ENCODE data around the gene KMT5B.

KMT5B gene

GRCh38 chr11:68165601-68166000 lies 47.5 kb downstream of the KMT5B start:
- Histone ChIP-seq H3K9ac (ENCODE audit: low read depth in 1 of 2, low read length in 2 of 2) (no peak overlapping the region), H3K4me3 (ENCODE audit: low read length in 2 of 2) (no peak overlapping the region), H3K27me3 (ENCODE audit: control insufficient read depth in 2 of 2, insufficient read depth in 2 of 2, low read length in 2 of 2) (no peaks in the 10 kb centered on the region), H3K9me3 (ENCODE audit: control insufficient read depth in 2 of 2, low read length in 2 of 2) (no peaks in the 10 kb centered on the region), H3K36me3 (ENCODE audit: control insufficient read depth in 2 of 2, insufficient read depth in 2 of 2, low read length in 2 of 2) (peaks cover 38 to 66% of the 10 kb centered on the region in 2 donors), H3K27ac (ENCODE audit: low read depth in 2 of 2, low read length in 2 of 2) (no peak overlapping the region), H3K4me1 (ENCODE audit: control insufficient read depth in 2 of 2, insufficient read depth in 2 of 2, low read length in 2 of 2) (no peaks in the 10 kb centered on the region)

- Histone ChIP-seq H3K27me3 (ENCODE audit: control insufficient read depth in 2 of 2, insufficient read depth in 2 of 2, low read length in 2 of 2) (no peaks in the 10 kb centered on the region), H3K4me1 (ENCODE audit: control insufficient read depth in 2 of 2, insufficient read depth in 2 of 2, low read length in 2 of 2) (no peaks in the 10 kb centered on the region), H3K36me3 (ENCODE audit: control insufficient read depth in 2 of 2, insufficient read depth in 2 of 2, low read length in 2 of 2) (peaks cover 26 to 57% of the 10 kb centered on the region in 2 donors), H3K9me3 (ENCODE audit: control insufficient read depth in 2 of 2, low read length in 2 of 2) (no peaks in the 10 kb centered on the region), H3K9ac (ENCODE audit: low read depth in 1 of 2, low read length in 2 of 2) (no peak overlapping the region), H3K27ac (ENCODE audit: low read depth in 2 of 2, low read length in 2 of 2) (no peak overlapping the region), H3K4me3 (ENCODE audit: low read length in 2 of 2) (no peak overlapping the region)
Measured at GRCh38 chr11:68164437-68164836, 48.7 kb downstream of the KMT5B start.

- no peaks in the 10 kb centered on the region for H3K27me3 ChIP-seq (ENCODE audit: control insufficient read depth in 2 of 2, insufficient read depth in 2 of 2, low read length in 2 of 2)
- no peaks in the 10 kb centered on the region for H3K4me1 ChIP-seq (ENCODE audit: control insufficient read depth in 2 of 2, insufficient read depth in 2 of 2, low read length in 2 of 2)
- peaks cover 20 to 50% of the 10 kb centered on the region in 2 donors for H3K36me3 ChIP-seq (ENCODE audit: control insufficient read depth in 2 of 2, insufficient read depth in 2 of 2, low read length in 2 of 2)
- H3K9me3 ChIP-seq (ENCODE audit: control insufficient read depth in 2 of 2, low read length in 2 of 2): no peaks in the 10 kb centered on the region
- no peak overlapping the region for H3K4me3 ChIP-seq (ENCODE audit: low read length in 2 of 2)
- H3K9ac ChIP-seq (ENCODE audit: low read depth in 1 of 2, low read length in 2 of 2): no peak overlapping the region
- no peak overlapping the region for H3K27ac ChIP-seq (ENCODE audit: low read depth in 2 of 2, low read length in 2 of 2)
Measured at GRCh38 chr11:68163691-68164090, 49.4 kb downstream of the KMT5B start.

GRCh38 chr11:68160100-68160695 lies 52.9 kb downstream of the KMT5B start:
- Histone ChIP-seq H3K9me3 (ENCODE audit: control insufficient read depth in 2 of 2, low read length in 2 of 2) (no peaks in the 10 kb centered on the region), H3K4me1 (ENCODE audit: control insufficient read depth in 2 of 2, insufficient read depth in 2 of 2, low read length in 2 of 2) (no peaks in the 10 kb centered on the region), H3K4me3 (ENCODE audit: low read length in 2 of 2) (no peak overlapping the region), H3K27ac (ENCODE audit: low read depth in 2 of 2, low read length in 2 of 2) (no peak overlapping the region), H3K9ac (ENCODE audit: low read depth in 1 of 2, low read length in 2 of 2) (no peak overlapping the region), H3K27me3 (ENCODE audit: control insufficient read depth in 2 of 2, insufficient read depth in 2 of 2, low read length in 2 of 2) (no peaks in the 10 kb centered on the region), H3K36me3 (ENCODE audit: control insufficient read depth in 2 of 2, insufficient read depth in 2 of 2, low read length in 2 of 2) (peaks cover 20 to 39% of the 10 kb centered on the region in 2 donors)

GRCh38 chr11:68159665-68160064 lies 53.4 kb downstream of the KMT5B start:
- no peaks in the 10 kb centered on the region for H3K9me3 ChIP-seq (ENCODE audit: control insufficient read depth in 2 of 2, low read length in 2 of 2)
- no peak overlapping the region for H3K27ac ChIP-seq (ENCODE audit: low read depth in 2 of 2, low read length in 2 of 2)
- H3K27me3 ChIP-seq (ENCODE audit: control insufficient read depth in 2 of 2, insufficient read depth in 2 of 2, low read length in 2 of 2): no peaks in the 10 kb centered on the region
- H3K36me3 ChIP-seq (ENCODE audit: control insufficient read depth in 2 of 2, insufficient read depth in 2 of 2, low read length in 2 of 2): peaks cover 20 to 39% of the 10 kb centered on the region in 2 donors
- no peaks in the 10 kb centered on the region for H3K4me1 ChIP-seq (ENCODE audit: control insufficient read depth in 2 of 2, insufficient read depth in 2 of 2, low read length in 2 of 2)
- H3K4me3 ChIP-seq (ENCODE audit: low read length in 2 of 2): no peak overlapping the region
- no peak overlapping the region for H3K9ac ChIP-seq (ENCODE audit: low read depth in 1 of 2, low read length in 2 of 2)

- Histone ChIP-seq H3K4me1 (ENCODE audit: control insufficient read depth in 2 of 2, insufficient read depth in 2 of 2, low read length in 2 of 2) (peaks cover 0 to 2% of the 10 kb centered on the region in 2 donors), H3K4me3 (ENCODE audit: low read length in 2 of 2) (no peak overlapping the region), H3K9me3 (ENCODE audit: control insufficient read depth in 2 of 2, low read length in 2 of 2) (no peaks in the 10 kb centered on the region), H3K9ac (ENCODE audit: low read depth in 1 of 2, low read length in 2 of 2) (no peak overlapping the region), H3K36me3 (ENCODE audit: control insufficient read depth in 2 of 2, insufficient read depth in 2 of 2, low read length in 2 of 2) (peaks cover 20 to 34% of the 10 kb centered on the region in 2 donors), H3K27me3 (ENCODE audit: control insufficient read depth in 2 of 2, insufficient read depth in 2 of 2, low read length in 2 of 2) (no peaks in the 10 kb centered on the region), H3K27ac (ENCODE audit: low read depth in 2 of 2, low read length in 2 of 2) (no peak overlapping the region)
Measured at GRCh38 chr11:68159161-68159560, 53.9 kb downstream of the KMT5B start.

- Histone ChIP-seq H3K9me3 (ENCODE audit: control insufficient read depth in 2 of 2, low read length in 2 of 2) (no peaks in the 10 kb centered on the region), H3K27me3 (ENCODE audit: control insufficient read depth in 2 of 2, insufficient read depth in 2 of 2, low read length in 2 of 2) (no peaks in the 10 kb centered on the region), H3K9ac (ENCODE audit: low read depth in 1 of 2, low read length in 2 of 2) (no peak overlapping the region), H3K4me1 (ENCODE audit: control insufficient read depth in 2 of 2, insufficient read depth in 2 of 2, low read length in 2 of 2) (peaks cover 0 to 7% of the 10 kb centered on the region in 2 donors), H3K36me3 (ENCODE audit: control insufficient read depth in 2 of 2, insufficient read depth in 2 of 2, low read length in 2 of 2) (peaks cover 20 to 29% of the 10 kb centered on the region in 2 donors), H3K27ac (ENCODE audit: low read depth in 2 of 2, low read length in 2 of 2) (no peak overlapping the region), H3K4me3 (ENCODE audit: low read length in 2 of 2) (no peak overlapping the region)
Measured at GRCh38 chr11:68158580-68158979, 54.5 kb downstream of the KMT5B start.

GRCh38 chr11:68153742-68154141 lies 59.4 kb downstream of the KMT5B start:
- Histone ChIP-seq H3K27me3 (ENCODE audit: control insufficient read depth in 2 of 2, insufficient read depth in 2 of 2, low read length in 2 of 2) (no peaks in the 10 kb centered on the region), H3K4me3 (ENCODE audit: low read length in 2 of 2) (no peak overlapping the region), H3K9ac (ENCODE audit: low read depth in 1 of 2, low read length in 2 of 2) (no peak overlapping the region), H3K27ac (ENCODE audit: low read depth in 2 of 2, low read length in 2 of 2) (peak overlapping the region in 1 of 2 donors; percentile 45), H3K4me1 (ENCODE audit: control insufficient read depth in 2 of 2, insufficient read depth in 2 of 2, low read length in 2 of 2) (peaks cover 8 to 20% of the 10 kb centered on the region in 2 donors), H3K36me3 (ENCODE audit: control insufficient read depth in 2 of 2, insufficient read depth in 2 of 2, low read length in 2 of 2) (peaks cover 13 to 16% of the 10 kb centered on the region in 2 donors), H3K9me3 (ENCODE audit: control insufficient read depth in 2 of 2, low read length in 2 of 2) (no peaks in the 10 kb centered on the region)

GRCh38 chr11:68150037-68150436 lies 63.1 kb downstream of the KMT5B start:
- peaks cover 0 to under 1% of the 10 kb centered on the region in 2 donors for H3K36me3 ChIP-seq (ENCODE audit: control insufficient read depth in 2 of 2, insufficient read depth in 2 of 2, low read length in 2 of 2)
- no peaks in the 10 kb centered on the region for H3K9me3 ChIP-seq (ENCODE audit: control insufficient read depth in 2 of 2, low read length in 2 of 2)
- H3K27ac ChIP-seq (ENCODE audit: low read depth in 2 of 2, low read length in 2 of 2): no peak overlapping the region
- H3K4me1 ChIP-seq (ENCODE audit: control insufficient read depth in 2 of 2, insufficient read depth in 2 of 2, low read length in 2 of 2): peaks cover 31 to 47% of the 10 kb centered on the region in 2 donors
- no peak overlapping the region for H3K4me3 ChIP-seq (ENCODE audit: low read length in 2 of 2)
- H3K9ac ChIP-seq (ENCODE audit: low read depth in 1 of 2, low read length in 2 of 2): no peak overlapping the region
- H3K27me3 ChIP-seq (ENCODE audit: control insufficient read depth in 2 of 2, insufficient read depth in 2 of 2, low read length in 2 of 2): no peaks in the 10 kb centered on the region

GRCh38 chr11:68149417-68149816 lies 63.7 kb downstream of the KMT5B start:
- Histone ChIP-seq H3K9ac (ENCODE audit: low read depth in 1 of 2, low read length in 2 of 2) (no peak overlapping the region), H3K9me3 (ENCODE audit: control insufficient read depth in 2 of 2, low read length in 2 of 2) (no peaks in the 10 kb centered on the region), H3K36me3 (ENCODE audit: control insufficient read depth in 2 of 2, insufficient read depth in 2 of 2, low read length in 2 of 2) (no peaks in the 10 kb centered on the region), H3K27ac (ENCODE audit: low read depth in 2 of 2, low read length in 2 of 2) (no peak overlapping the region), H3K4me3 (ENCODE audit: low read length in 2 of 2) (no peak overlapping the region), H3K4me1 (ENCODE audit: control insufficient read depth in 2 of 2, insufficient read depth in 2 of 2, low read length in 2 of 2) (peaks cover 31 to 47% of the 10 kb centered on the region in 2 donors), H3K27me3 (ENCODE audit: control insufficient read depth in 2 of 2, insufficient read depth in 2 of 2, low read length in 2 of 2) (no peaks in the 10 kb centered on the region)
